ENCODE measurements around the gene ACER2. TPM values are rescaled to one million over a fixed set of nuclear protein-coding genes. Genes with fewer than 3 reads are reported as not detected.

ACER2 gene
- total and polyA plus RNA-seq, 2 of the 8 experiments (the other 6 are each of a cell fraction or from before 2014, with no cell fraction given): 7.4 to 8.8 TPM

GRCh38 chr9:19386502-19387044 is 22.2 kb upstream of the ACER2 start (continued):
- TF ChIP-seq CHD7 (IDR thresholded peaks at IDR 0.05; ENCODE audit: insufficient replicate concordance, low read length): no peak
- TF ChIP-seq SUZ12 (IDR thresholded peaks at IDR 0.05; ENCODE audit: low read length): no peak
- no peak for TF ChIP-seq KDM5A (IDR thresholded peaks at IDR 0.05; ENCODE audit: low read length)
- TF ChIP-seq TBP (IDR thresholded peaks at IDR 0.05; ENCODE audit: low read depth, low read length): no peak
- no peak for TF ChIP-seq POLR2AphosphoS5 (IDR thresholded peaks at IDR 0.05; ENCODE audit: low read depth, low read length)

Data from H1 (cell line).